ENCODE measurements around the gene PKDCC.
A peak's percentile ranks its signal among the peaks of the same experiment; 100 is the strongest.

PKDCC gene

DNA sequence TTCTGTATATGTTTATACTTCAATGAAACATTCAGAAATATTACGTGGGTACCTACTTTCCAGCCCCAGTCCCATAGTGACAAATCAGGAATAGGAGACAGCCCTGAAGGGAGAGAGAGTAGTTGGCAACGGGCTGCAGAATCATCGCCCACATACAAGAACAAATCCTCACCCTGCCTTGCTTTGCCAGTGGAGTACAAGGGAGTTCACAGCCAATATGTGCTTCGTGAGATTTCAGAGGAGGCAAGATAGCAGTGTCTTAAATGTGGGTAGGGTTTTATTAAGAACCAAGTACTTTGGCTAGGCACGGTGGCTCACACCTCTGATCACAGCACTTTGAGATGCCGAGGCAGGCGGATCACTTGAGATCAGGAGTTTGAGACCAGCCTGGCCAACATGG lies 40.3 kb upstream of the PKDCC start:
- TF ChIP-seq CTCF (IDR thresholded peaks at IDR 0.05; ENCODE audit: insufficient read depth, low read length, missing control alignments): no peak
- POLR2A ChIA-PET: no interaction called here

DNA sequence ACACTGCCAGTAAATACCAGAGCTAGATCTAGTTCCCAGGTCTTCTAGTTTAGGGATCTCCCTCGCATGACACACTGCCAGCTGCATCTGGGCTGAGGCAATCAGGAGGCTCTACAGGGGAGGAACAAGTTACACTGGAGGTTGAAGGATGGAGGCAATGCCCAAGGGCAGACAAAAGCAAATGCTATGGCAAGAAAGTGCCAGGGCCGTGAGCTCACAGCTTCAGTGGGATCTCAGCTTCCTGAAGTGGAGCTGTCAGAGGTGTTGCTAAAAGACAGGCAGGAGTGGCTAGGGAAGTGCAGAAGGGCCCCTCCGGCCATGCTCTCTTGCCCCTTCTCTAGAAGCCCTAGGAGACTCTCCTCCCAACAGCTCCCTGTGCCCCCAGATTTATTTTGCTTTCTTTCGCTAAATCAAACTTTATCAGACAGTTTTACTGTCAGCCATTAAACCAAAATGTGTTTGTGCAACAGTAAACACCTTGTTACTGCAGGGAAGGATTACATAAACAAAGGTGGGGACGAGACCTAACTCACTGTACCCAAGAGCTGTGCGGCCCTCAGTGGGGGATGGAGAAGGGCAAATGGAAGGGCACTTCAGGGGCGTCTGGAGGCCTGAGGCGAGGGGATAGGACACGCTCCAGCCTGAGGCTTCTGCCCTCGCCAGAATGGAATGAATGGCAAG lies 39.4 kb upstream of the PKDCC start:
- ChIA-PET POLR2A (interaction anchor here (0.7 to 0.9 kb wide), 2 partner anchors 38 to 41 kb away, joined by 3 read pairs; no protein-coding TSS in a partner anchor), CTCF (interaction anchor here (1.0 to 1.3 kb wide), 2 partner anchors 41 to 138 kb away, joined by 3 read pairs; no protein-coding TSS in a partner anchor)
- no peak for TF ChIP-seq CTCF (IDR thresholded peaks at IDR 0.05; ENCODE audit: insufficient read depth, low read length, missing control alignments)
- DNase-seq (ENCODE audit: low read depth, low spot score): no peak
- no peak overlapping the region for H3K4me3 ChIP-seq (ENCODE audit: low read depth, low read length)

More for the DNA sequence above, 40.3 kb upstream of the PKDCC start:
- no peak overlapping the region for H3K4me3 ChIP-seq (ENCODE audit: low read depth, low read length)
- DNase-seq (ENCODE audit: low read depth, low spot score): no peak
- CTCF ChIA-PET: no interaction called here

DNA sequence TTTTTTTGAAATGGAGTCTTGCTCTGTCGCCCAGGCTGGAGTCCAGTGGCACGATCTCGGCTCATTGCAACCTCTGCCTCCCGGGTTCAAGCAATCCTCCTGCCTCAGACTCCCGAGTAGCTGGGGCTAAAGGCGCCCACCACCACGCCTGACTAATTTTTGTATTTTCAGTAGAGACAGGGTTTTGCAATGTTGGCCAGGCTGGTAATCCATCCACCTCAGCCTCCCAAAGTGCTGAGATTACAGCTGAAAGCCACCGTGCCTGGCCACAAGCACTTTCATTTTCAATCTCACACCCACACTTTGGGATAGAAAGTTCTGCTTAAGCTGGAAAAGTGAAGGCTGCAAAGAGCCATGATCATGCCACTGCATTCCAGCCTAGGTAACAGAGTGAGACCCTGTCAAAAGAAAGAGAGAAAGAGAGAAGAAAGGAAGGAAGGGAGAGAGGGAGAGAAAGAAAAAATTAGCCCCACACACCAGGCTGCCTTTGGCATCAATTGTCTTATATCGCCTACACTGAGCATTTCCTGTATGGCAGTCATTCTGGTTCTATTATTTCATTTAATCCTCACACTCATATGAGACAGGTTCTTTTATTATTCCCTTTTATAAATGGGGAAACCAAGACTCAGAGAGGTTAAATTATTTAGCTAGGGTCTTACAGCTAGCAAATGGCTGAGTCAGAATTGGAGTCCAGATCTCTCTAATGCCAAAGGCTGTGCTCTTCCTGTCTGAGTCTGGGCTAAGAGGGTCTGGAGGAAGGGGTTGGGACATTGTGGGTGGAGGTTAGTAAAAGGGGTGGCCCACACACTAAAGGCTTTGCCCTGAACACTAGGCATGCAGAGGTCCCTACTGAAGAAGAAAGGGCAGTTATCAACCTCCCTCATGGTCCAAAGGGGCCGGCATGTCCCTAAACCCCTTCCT lies 37.9 kb upstream of the PKDCC start:
- no peak for TF ChIP-seq CTCF (IDR thresholded peaks at IDR 0.05; ENCODE audit: insufficient read depth, low read length, missing control alignments)
- ChIA-PET POLR2A (interaction anchor here (0.9 kb wide), 1 partner anchor 12 kb away, joined by 3 read pairs; no protein-coding TSS in a partner anchor), CTCF (no interaction called here)
- no peak for DNase-seq (ENCODE audit: low read depth, low spot score)
- no peak overlapping the region for H3K4me3 ChIP-seq (ENCODE audit: low read depth, low read length)

GRCh38 chr2:42010743-42011298 lies 37.0 kb upstream of the PKDCC start:
- TF ChIP-seq CTCF (IDR thresholded peaks at IDR 0.05; ENCODE audit: insufficient read depth, low read length, missing control alignments): no peak
- ChIA-PET POLR2A (interaction anchor here (0.9 kb wide), 1 partner anchor 11 kb away, joined by 3 read pairs; no protein-coding TSS in a partner anchor), CTCF (no interaction called here)
- DNase-seq (ENCODE audit: low read depth, low spot score): peak; percentile 57
- H3K4me3 ChIP-seq (ENCODE audit: low read depth, low read length): no peak overlapping the region

DNA sequence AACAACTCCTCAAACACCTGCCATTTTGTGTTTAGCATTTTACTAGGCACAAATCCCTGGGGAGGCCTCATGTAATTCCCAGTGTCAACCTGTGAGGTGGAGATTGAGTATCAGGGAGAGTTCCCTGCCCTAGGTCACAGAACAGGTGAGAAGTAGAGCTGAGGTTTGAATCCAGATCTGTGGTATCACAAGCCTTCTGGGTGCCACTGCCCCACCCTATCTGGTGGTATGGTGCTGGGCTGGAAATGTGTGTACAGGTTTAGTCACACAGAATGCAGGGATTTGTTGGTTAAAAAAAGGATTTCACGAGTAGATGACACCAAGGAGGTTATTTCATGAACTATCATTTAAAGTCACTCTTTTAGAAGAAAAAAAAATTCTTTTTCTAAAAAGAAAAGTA lies 35.7 kb upstream of the PKDCC start:
- no peak for TF ChIP-seq CTCF (IDR thresholded peaks at IDR 0.05; ENCODE audit: insufficient read depth, low read length, missing control alignments)
- CTCF ChIA-PET: interaction anchor here (1.5 kb wide), 1 partner anchor 10 kb away, joined by 4 read pairs; no protein-coding TSS in a partner anchor
- DNase-seq (ENCODE audit: low read depth, low spot score): no peak
- H3K4me3 ChIP-seq (ENCODE audit: low read depth, low read length): no peak overlapping the region
- POLR2A ChIA-PET: no interaction called here

All from AG04449 (cell line).